CD4-positive, alpha-beta T cell (primary cell): ENCODE measurements around the gene SGF29. TPM values are rescaled to one million over a fixed set of nuclear protein-coding genes. Genes with fewer than 3 reads are reported as not detected.
"Not testable (repeated sequence)": the region's sequence is repeated elsewhere in the genome, so short reads cannot be mapped to it uniquely, and the experiment has no call there.

Experiments used
- ATAC-seq: fragments of 200-7000 bp; cut with Tn5 transposase; one replicate; pipeline ENCODE4 v1.10.0; 2022; ENCODE audit warnings: mild to moderate bottlenecking; ENCODE audit not compliant: poor library complexity
- CTCF ChIA-PET: fragments of 350-600 bp; sonication (Branson Sonifier 250); formaldehyde crosslinking; loops from one replicate; lab custom pipeline; 2021; ENCODE audit warnings: antibody characterized with exemption, inconsistent platforms; lab: Charles Lee
- POLR2A ChIA-PET: fragments of 350-600 bp; sonication (Branson Sonifier 250); formaldehyde crosslinking; loops from one replicate; lab custom pipeline; 2021; ENCODE audit warnings: antibody characterized with exemption, inconsistent platforms; lab: Charles Lee
- DNase-seq, 14 experiments: peaks; one replicate each; pipeline ENCODE4 v3.0.0-alpha.2; 2013 to 2020; ENCODE audit warnings: mixed read lengths in 2 of 14
- H3K27ac ChIP-seq, 2 donors: one replicate each; pipeline versions ENCODE4 v1.5.1 to v1.7.0; 2013; ENCODE audit warnings: low read length in 2 of 2, low read depth in 1 of 2, mild to moderate bottlenecking in 1 of 2
- H3K27me3 ChIP-seq, 2 experiments: 1 replicate in 1 of 2; 2 replicates in 1 of 2; pipeline versions ENCODE4 v1.6.1 to v1.7.0; 2013; ENCODE audit warnings: low read length in 2 of 2, control low read depth in 1 of 2, mild to moderate bottlenecking in 1 of 2, moderate library complexity in 1 of 2; ENCODE audit not compliant: insufficient read depth in 2 of 2, control insufficient read depth in 1 of 2
- H3K36me3 ChIP-seq: one replicate; pipeline ENCODE4 v1.6.1; 2013; ENCODE audit warnings: low read length, control low read depth; ENCODE audit not compliant: insufficient read depth
- H3K4me1 ChIP-seq: one replicate; pipeline ENCODE4 v1.6.1; 2013; ENCODE audit warnings: low read length, control low read depth; ENCODE audit not compliant: insufficient read depth
- H3K4me3 ChIP-seq: one replicate; pipeline ENCODE4 v1.5.1; 2013; ENCODE audit warnings: mild to moderate bottlenecking, low read length, moderate library complexity
- H3K9me3 ChIP-seq, 2 experiments: 1 replicate in 1 of 2; 2 replicates in 1 of 2; pipeline versions ENCODE4 v1.6.1 to v1.7.0; 2013; ENCODE audit warnings: low read length in 2 of 2, mild to moderate bottlenecking in 2 of 2, control low read depth in 1 of 2, moderate library complexity in 1 of 2; ENCODE audit not compliant: control insufficient read depth in 1 of 2, insufficient read depth in 1 of 2
- H3K27ac Mint-ChIP-seq: one replicate; pipeline ENCODE4 v1.8.0; 2020; ENCODE audit warnings: mixed read lengths
- H3K27me3 Mint-ChIP-seq: one replicate; pipeline ENCODE4 v1.8.0; 2021; ENCODE audit warnings: mixed read lengths
- H3K36me3 Mint-ChIP-seq: one replicate; pipeline ENCODE4 v1.8.0; 2021; ENCODE audit warnings: low read depth, mixed read lengths
- H3K4me1 Mint-ChIP-seq: one replicate; pipeline ENCODE4 v1.8.0; 2021; ENCODE audit warnings: low read depth, mixed read lengths
- H3K4me3 Mint-ChIP-seq: one replicate; pipeline ENCODE4 v1.8.0; 2020; ENCODE audit warnings: mild to moderate bottlenecking, mixed read lengths
- H3K9me3 Mint-ChIP-seq: one replicate; pipeline ENCODE4 v1.8.0; 2020; ENCODE audit warnings: mixed read lengths
- intact Hi-C, 2 experiments: fragments of 100-400 bp; cut with DNase I in 1 of 2; cut with micrococcal nuclease in 1 of 2; formaldehyde crosslinking; loops; one replicate each; pipeline versions ENCODE4 v1.15.1 to v1.9.0; 2023 to 2025; cut with DNase I, micrococcal nuclease
- total RNA-seq, 174 experiments: library from RNA in 2 of 174; stranded (reverse) in 2 of 174; gene quantifications; one replicate each; pipeline ENCODE4 v1.2.3 and lab custom pipeline; 2021 to 2026
- TF ChIP-seq, protein P1 (sequence below): fragments of 200-600 bp; IDR thresholded peaks from one replicate; pipeline ENCODE4 v1.8.0; 2022; ENCODE audit warnings: antibody characterized with exemption, mild to moderate bottlenecking

Gene SGF29
- total RNA-seq, 2 experiments from 2014 or later = 38.9 to 40.3 TPM

DNA sequence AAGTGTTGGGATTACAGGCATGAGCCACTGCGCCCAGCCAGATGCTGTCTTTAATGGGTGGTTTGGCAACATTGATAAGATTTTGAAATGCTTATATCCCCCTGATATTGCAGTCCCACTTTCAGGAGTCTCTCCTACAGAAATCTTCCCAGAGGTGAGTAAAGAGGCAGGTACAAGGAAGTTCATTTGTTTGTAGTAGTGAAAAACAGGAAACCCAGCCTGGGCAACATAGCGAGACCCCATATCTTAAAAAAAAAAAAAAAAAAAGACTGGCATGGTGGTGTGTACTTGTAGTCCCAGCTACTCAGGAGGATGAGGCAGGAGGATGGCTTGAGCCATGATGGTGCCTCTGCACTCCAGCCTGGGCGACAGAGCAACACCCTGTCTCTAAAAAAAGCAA lies 8.7 kb upstream of the SGF29 start:
- POLR2A ChIA-PET = interaction anchor here (3.4 kb wide), 1 partner anchor 10 kb away, joined by 14 read pairs; no protein-coding TSS in a partner anchor

DNA sequence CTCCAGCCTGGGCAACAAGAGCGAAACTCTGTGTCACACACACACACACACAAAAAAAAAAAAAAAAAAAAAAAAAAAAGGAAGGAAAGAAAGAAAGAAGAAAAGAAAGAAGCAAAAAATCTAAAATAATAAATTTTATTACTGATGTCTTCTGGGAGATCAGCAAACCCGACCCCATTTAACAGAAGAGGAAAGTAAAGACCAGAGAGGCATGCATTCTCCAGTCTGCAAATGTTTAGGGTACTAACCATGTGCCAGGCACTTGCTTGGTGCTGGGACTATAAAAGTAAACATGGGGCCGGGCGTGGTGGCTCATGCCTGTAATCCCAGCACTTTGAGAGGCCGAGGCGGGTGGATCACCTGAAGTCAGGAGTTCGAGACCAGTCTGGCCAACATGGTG lies 7.8 kb upstream of the SGF29 start:
- H3K27me3 ChIP-seq, DNase-seq, CTCF ChIA-PET, H3K9me3 Mint-ChIP-seq, H3K27ac ChIP-seq, POLR2A ChIA-PET, H3K36me3 ChIP-seq, H3K36me3 Mint-ChIP-seq, H3K4me1 ChIP-seq, H3K9me3 ChIP-seq, H3K27me3 Mint-ChIP-seq, H3K4me3 ChIP-seq, H3K27ac Mint-ChIP-seq, H3K4me3 Mint-ChIP-seq, ATAC-seq: not testable (repeated sequence)
- peaks cover 15% of the 10 kb centered on the region for H3K4me1 Mint-ChIP-seq
- intact Hi-C loops = loop anchor here in 1 of 2 experiments (1.0 kb wide), 1 partner anchor 9 kb away; no protein-coding TSS in a partner anchor

More for the DNA sequence above, 8.7 kb upstream of the SGF29 start:
- TF ChIP-seq, protein P1, sequence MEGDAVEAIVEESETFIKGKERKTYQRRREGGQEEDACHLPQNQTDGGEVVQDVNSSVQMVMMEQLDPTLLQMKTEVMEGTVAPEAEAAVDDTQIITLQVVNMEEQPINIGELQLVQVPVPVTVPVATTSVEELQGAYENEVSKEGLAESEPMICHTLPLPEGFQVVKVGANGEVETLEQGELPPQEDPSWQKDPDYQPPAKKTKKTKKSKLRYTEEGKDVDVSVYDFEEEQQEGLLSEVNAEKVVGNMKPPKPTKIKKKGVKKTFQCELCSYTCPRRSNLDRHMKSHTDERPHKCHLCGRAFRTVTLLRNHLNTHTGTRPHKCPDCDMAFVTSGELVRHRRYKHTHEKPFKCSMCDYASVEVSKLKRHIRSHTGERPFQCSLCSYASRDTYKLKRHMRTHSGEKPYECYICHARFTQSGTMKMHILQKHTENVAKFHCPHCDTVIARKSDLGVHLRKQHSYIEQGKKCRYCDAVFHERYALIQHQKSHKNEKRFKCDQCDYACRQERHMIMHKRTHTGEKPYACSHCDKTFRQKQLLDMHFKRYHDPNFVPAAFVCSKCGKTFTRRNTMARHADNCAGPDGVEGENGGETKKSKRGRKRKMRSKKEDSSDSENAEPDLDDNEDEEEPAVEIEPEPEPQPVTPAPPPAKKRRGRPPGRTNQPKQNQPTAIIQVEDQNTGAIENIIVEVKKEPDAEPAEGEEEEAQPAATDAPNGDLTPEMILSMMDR = no peak
- Mint-ChIP-seq H3K4me3 (no peak overlapping the region), H3K27me3 (no peaks in the 10 kb centered on the region), H3K4me1 (peaks cover 15% of the 10 kb centered on the region), H3K36me3 (no peaks in the 10 kb centered on the region), H3K9me3 (no peaks in the 10 kb centered on the region), H3K27ac (no peak overlapping the region)
- peaks cover 9% of the 10 kb centered on the region for H3K4me1 ChIP-seq
- CTCF ChIA-PET = no interaction called here
- DNase-seq = no peak
- H3K4me3 ChIP-seq = no peak overlapping the region
- ATAC-seq = no peak
- no peak overlapping the region for H3K27ac ChIP-seq
- H3K9me3 ChIP-seq = no peaks in the 10 kb centered on the region
- H3K27me3 ChIP-seq = no peaks in the 10 kb centered on the region
- H3K36me3 ChIP-seq = no peaks in the 10 kb centered on the region
- intact Hi-C loops = no loop called here

DNA sequence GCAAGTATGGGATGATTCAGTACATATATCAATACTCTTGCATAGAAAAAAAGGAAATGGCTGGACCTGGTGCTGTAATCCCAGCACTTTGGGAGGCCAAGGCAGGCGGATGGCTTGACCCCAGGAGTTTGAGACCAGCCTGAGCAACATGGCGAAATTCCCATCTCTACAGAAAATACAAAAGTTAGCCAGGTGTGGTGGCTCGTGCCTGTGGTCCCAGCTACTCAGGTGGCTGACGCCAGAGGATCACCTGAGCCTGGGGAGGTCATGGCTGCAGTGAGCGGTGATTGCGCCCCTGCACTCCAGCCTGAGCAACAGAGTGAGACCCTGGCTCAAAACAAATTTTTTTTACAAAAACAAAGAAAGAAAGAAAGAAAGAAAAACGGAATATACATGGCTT lies 7.1 kb upstream of the SGF29 start:
- no peaks in the 10 kb centered on the region for H3K9me3 Mint-ChIP-seq
- no peaks in the 10 kb centered on the region for H3K36me3 Mint-ChIP-seq
- ATAC-seq (no peak), DNase-seq (no peak)
- Histone ChIP-seq H3K4me1 (peaks cover 9% of the 10 kb centered on the region), H3K36me3 (no peaks in the 10 kb centered on the region), H3K4me3 (no peak overlapping the region), H3K27me3 (no peaks in the 10 kb centered on the region), H3K27ac (no peak overlapping the region), H3K9me3 (no peaks in the 10 kb centered on the region)
- H3K4me1 Mint-ChIP-seq = peaks cover 15% of the 10 kb centered on the region
- no peak overlapping the region for H3K27ac Mint-ChIP-seq
- TF ChIP-seq, protein P1 = no peak
- H3K27me3 Mint-ChIP-seq = no peaks in the 10 kb centered on the region
- ChIA-PET POLR2A (no interaction called here), CTCF (no interaction called here)
- no peak overlapping the region for H3K4me3 Mint-ChIP-seq
- intact Hi-C loops = loop anchor here in 1 of 2 experiments (1.0 kb wide), 1 partner anchor 9 kb away; no protein-coding TSS in a partner anchor

DNA sequence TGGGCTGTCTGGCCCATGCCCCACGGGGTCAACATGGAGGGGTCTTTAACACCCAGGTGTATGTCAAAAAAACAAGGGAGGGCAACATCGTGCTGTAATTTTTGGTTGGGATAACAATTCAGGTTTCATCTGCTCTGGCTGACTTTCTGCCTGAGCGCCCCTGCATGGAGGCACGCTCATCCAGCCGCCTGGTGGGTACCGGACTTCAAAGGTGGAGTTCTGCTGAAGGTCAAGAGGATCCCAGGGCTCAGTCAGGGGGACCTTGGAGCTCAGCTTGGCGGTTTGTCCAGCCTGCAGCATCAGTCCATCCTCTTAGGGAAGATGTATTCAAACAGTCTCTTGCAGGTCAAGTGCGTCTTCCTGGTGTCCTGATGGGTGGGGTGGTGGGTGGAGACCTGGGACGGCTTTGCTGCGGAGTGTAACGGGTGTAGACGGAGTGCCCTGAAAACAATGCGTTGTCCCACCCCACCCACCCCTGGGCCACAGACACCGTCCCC lies 5.4 kb upstream of the SGF29 start:
- H3K4me1 Mint-ChIP-seq = peaks cover 6% of the 10 kb centered on the region

More for the DNA sequence above, 5.4 kb upstream of the SGF29 start:
- no peak overlapping the region for H3K4me3 ChIP-seq
- DNase-seq = no peak
- no peak for ATAC-seq
- TF ChIP-seq, protein P1 = no peak
- no peaks in the 10 kb centered on the region for H3K36me3 ChIP-seq
- H3K9me3 Mint-ChIP-seq = no peaks in the 10 kb centered on the region
- H3K9me3 ChIP-seq = no peaks in the 10 kb centered on the region
- H3K36me3 Mint-ChIP-seq = no peaks in the 10 kb centered on the region
- CTCF ChIA-PET = no interaction called here
- no peaks in the 10 kb centered on the region for H3K27me3 ChIP-seq
- H3K4me3 Mint-ChIP-seq = no peak overlapping the region
- no peak overlapping the region for H3K27ac ChIP-seq
- intact Hi-C loops = loop anchor here in 1 of 2 experiments (2.0 kb wide), 2 partner anchors 58 to 270 kb away; no protein-coding TSS in a partner anchor
- no peak overlapping the region for H3K27ac Mint-ChIP-seq
- POLR2A ChIA-PET = interaction anchor here (0.9 to 1.5 kb wide), 2 partner anchors 54 to 238 kb away, joined by 4 read pairs; partner anchors contain the start of gene APOBR
- peaks cover 10% of the 10 kb centered on the region for H3K4me1 ChIP-seq
- no peaks in the 10 kb centered on the region for H3K27me3 Mint-ChIP-seq
